Measurements from ENCODE around the gene ARF1.

DNA sequence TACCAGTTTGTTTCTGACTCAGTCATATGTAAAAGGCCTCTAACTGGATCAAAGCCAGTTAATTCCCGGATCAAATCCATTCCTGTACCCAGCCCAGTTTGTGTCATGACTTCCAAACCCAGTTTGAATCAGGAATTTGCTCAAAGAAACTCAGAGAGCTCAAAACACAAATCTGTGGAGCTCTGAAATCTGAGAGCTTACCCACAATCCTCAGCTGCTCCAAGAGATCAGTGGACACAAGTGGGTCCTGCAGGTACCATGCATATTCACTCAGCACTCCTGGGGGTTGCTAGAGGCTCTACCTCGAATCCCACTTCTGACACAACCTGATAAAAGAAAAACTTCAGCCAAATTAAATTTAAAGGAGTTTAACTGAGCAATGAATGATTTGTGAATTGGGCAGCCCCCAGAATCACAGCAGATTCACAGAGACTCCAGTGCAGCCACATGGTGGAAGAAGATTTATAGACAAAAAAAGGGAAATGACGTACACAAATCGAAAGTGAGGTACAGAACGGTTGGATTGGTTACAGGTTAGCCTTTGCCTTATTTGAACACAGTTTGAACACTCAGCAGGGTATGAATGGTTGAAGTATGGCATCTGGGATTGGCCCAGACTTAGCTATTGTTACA is 38.5 kb downstream of the ARF1 start:
- no peak for TF ChIP-seq POLR2A (IDR thresholded peaks at IDR 0.05; ENCODE audit: low read depth, low read length)
- no peak for TF ChIP-seq TAF1 (IDR thresholded peaks at IDR 0.05; ENCODE audit: borderline replicate concordance, low read depth, low read length)
- no peak for TF ChIP-seq POLR2AphosphoS5 (IDR thresholded peaks at IDR 0.05; ENCODE audit: low read depth, low read length)

All from GM12892 (cell line).